OCI-LY1 (cell line): ENCODE results near the gene CHST3.

ENCODE experiments used
- CTCF ChIP-seq: fragments of 200-600 bp; sonication (generic), shearing (Covaris generic); IDR thresholded peaks from 2 replicates; pipeline ENCODE4 v1.5.1; 2017; ENCODE audit warnings: mild to moderate bottlenecking, antibody characterized with exemption, low read length, moderate library complexity, mixed read lengths
- EZH2 ChIP-seq: fragments of 200-600 bp; sonication (generic), shearing (Covaris generic); IDR thresholded peaks from 2 replicates; pipeline ENCODE4 v1.8.0; 2017; ENCODE audit warnings: borderline replicate concordance, mixed run types, mild to moderate bottlenecking, antibody characterized with exemption, low read length, moderate library complexity, mixed read lengths

GRCh38 chr10:72025400-72025799 is 61.2 kb downstream of the CHST3 start:
- TF ChIP-seq CTCF: no peak
- TF ChIP-seq EZH2: no peak
